HepG2 (cell line): ENCODE data around the gene ARRDC1. TPM values are rescaled to one million over a fixed set of nuclear protein-coding genes. Genes with fewer than 3 reads are reported as not detected.

Experiments used
- BRD4 ChIP-seq: sonication (generic); formaldehyde crosslinking; IDR thresholded peaks from 2 replicates; pipeline ENCODE4 v1.4.0; 2020; ENCODE audit warnings: missing genetic modification reagents
- CREBL2 ChIP-seq: sonication (generic); formaldehyde crosslinking; IDR thresholded peaks from 2 replicates; pipeline ENCODE4 v1.8.1; 2023; ENCODE audit warnings: missing genetic modification reagents, mild to moderate bottlenecking, borderline replicate concordance
- DBP ChIP-seq: sonication (generic); formaldehyde crosslinking; IDR thresholded peaks from 2 replicates; pipeline ENCODE4 v1.4.0; 2020; ENCODE audit warnings: missing genetic modification reagents; ENCODE audit errors: not compliant biosample characterization
- FOXP4 ChIP-seq: sonication (generic); formaldehyde crosslinking; IDR thresholded peaks from 2 replicates; pipeline ENCODE4 v1.4.0; 2020; ENCODE audit warnings: missing genetic modification reagents
- HNRNPUL1 ChIP-seq: fragments of 200-400 bp; formaldehyde crosslinking; IDR thresholded peaks from 2 replicates; pipeline ENCODE4 v1.6.1; 2017; ENCODE audit warnings: low read depth, mild to moderate bottlenecking, low read length, moderate library complexity
- IKZF5 ChIP-seq: IDR thresholded peaks from 2 replicates; pipeline ENCODE4 v1.6.1; 2018; ENCODE audit warnings: missing genetic modification reagents, mild to moderate bottlenecking, missing compliant biosample characterization
- NR3C1 ChIP-seq: sonication (generic); formaldehyde crosslinking; IDR thresholded peaks from 2 replicates; pipeline ENCODE4 v1.4.0; 2020; ENCODE audit warnings: missing genetic modification reagents
- SIN3B ChIP-seq: fragments of 150-350 bp; IDR thresholded peaks from 2 replicates; pipeline ENCODE4 v1.6.1; 2014; ENCODE audit warnings: low read length
- SP140L ChIP-seq: sonication (generic); formaldehyde crosslinking; IDR thresholded peaks from 2 replicates; pipeline ENCODE4 v1.4.0; 2020; ENCODE audit warnings: missing genetic modification reagents, borderline replicate concordance
- TBX2 ChIP-seq: sonication (generic); formaldehyde crosslinking; IDR thresholded peaks from 2 replicates; pipeline ENCODE4 v1.5.0; 2020; ENCODE audit warnings: missing genetic modification reagents, mild to moderate bottlenecking, borderline replicate concordance
- TBX3 ChIP-seq: fragments of 450-650 bp; IDR thresholded peaks from 2 replicates; pipeline ENCODE4 v1.6.1; 2017; ENCODE audit warnings: antibody characterized with exemption, mild to moderate bottlenecking, inconsistent platforms, borderline replicate concordance
- ZBTB7B ChIP-seq: sonication (generic); formaldehyde crosslinking; IDR thresholded peaks from 2 replicates; pipeline ENCODE4 v1.4.0; 2020; ENCODE audit warnings: missing genetic modification reagents
- ZFYVE20 ChIP-seq: sonication (generic); formaldehyde crosslinking; IDR thresholded peaks from 2 replicates; pipeline ENCODE4 v1.8.0; 2023; ENCODE audit warnings: low read depth, mild to moderate bottlenecking, moderate library complexity, missing genetic modification reagents, borderline replicate concordance
- ZNF329 ChIP-seq: sonication (generic); formaldehyde crosslinking; IDR thresholded peaks from 2 replicates; pipeline ENCODE4 v1.9.0; 2021; ENCODE audit warnings: low read depth, mild to moderate bottlenecking, missing genetic modification reagents
- ZNF335 ChIP-seq: sonication (generic); formaldehyde crosslinking; IDR thresholded peaks from 2 replicates; pipeline ENCODE4 v1.4.0; 2020; ENCODE audit warnings: missing genetic modification reagents
- ZNF34 ChIP-seq: sonication (generic); formaldehyde crosslinking; IDR thresholded peaks from 2 replicates; pipeline ENCODE4 v1.4.0; 2020; ENCODE audit warnings: mild to moderate bottlenecking, missing genetic modification reagents, borderline replicate concordance
- ZNF460 ChIP-seq: sonication (generic); formaldehyde crosslinking; IDR thresholded peaks from 2 replicates; pipeline ENCODE4 v1.5.1; 2020; ENCODE audit warnings: missing genetic modification reagents, mild to moderate bottlenecking, borderline replicate concordance
- ZNF557 ChIP-seq: sonication (generic); formaldehyde crosslinking; IDR thresholded peaks from 2 replicates; pipeline ENCODE4 v1.4.0; 2020; ENCODE audit warnings: missing genetic modification reagents
- ZNF75D ChIP-seq: sonication (generic); formaldehyde crosslinking; IDR thresholded peaks from 2 replicates; pipeline ENCODE4 v1.8.1; 2023; ENCODE audit warnings: missing genetic modification reagents, mild to moderate bottlenecking, borderline replicate concordance
- ZNF780A ChIP-seq: sonication (generic); formaldehyde crosslinking; IDR thresholded peaks from 2 replicates; pipeline ENCODE4 v1.8.0; 2022; ENCODE audit warnings: mild to moderate bottlenecking, missing genetic modification reagents, moderate library complexity
- ZNF790 ChIP-seq: sonication (generic); formaldehyde crosslinking; IDR thresholded peaks from 2 replicates; pipeline ENCODE4 v1.8.0; 2022; ENCODE audit warnings: missing genetic modification reagents, mild to moderate bottlenecking, borderline replicate concordance
- polyA plus RNA-seq, 8 experiments: library from polyadenylated mRNA; depleted of rRNA in 3 of 8; stranded (reverse) in 7 of 8; unstranded in 1 of 8; fragments of >200 nt; fragmentation: Illumina TruSeq in 4 of 8; extraction: Trizol in 4 of 8; gene quantifications; 2 replicates each; pipeline versions ENCODE4 v1.2.1 to v1.2.3, GENCODE V29; 2011 to 2016; ENCODE audit warnings: low read depth in 4 of 8, missing spikeins in 1 of 8, mixed read lengths in 1 of 8; ENCODE audit not compliant: insufficient read depth in 1 of 8
- total RNA-seq, 5 experiments: library from RNA; depleted of rRNA; stranded (reverse); fragments of >200 nt; fragmentation: Illumina TruSeq; extraction: Trizol; gene quantifications; 2 replicates each; pipeline ENCODE4 v1.2.3, GENCODE V29; 2016; ENCODE audit warnings: low read depth in 1 of 5
- TF ChIP-seq, protein P1 (sequence below): sonication (generic); formaldehyde crosslinking; conservative IDR thresholded peaks from 2 replicates; pipeline ENCODE4 v1.4.0; 2020; ENCODE audit warnings: missing genetic modification reagents

The ARRDC1 gene
- total and polyA plus RNA-seq, 2 of the 13 experiments (the other 11 are each of a cell fraction or from before 2014, with no cell fraction given): 21.7 to 44.4 TPM

- TF ChIP-seq TBX3 (no peak), ZFYVE20 (CRISPR knock-in tag) (0 out of 2 replicates have a peak, but pooled peaks have one; percentile 47), DBP (CRISPR knock-in tag) (peak; percentile 13), ZNF34 (CRISPR knock-in tag) (no peak), ZNF75D (CRISPR knock-in tag) (no peak), IKZF5 (no peak), ZNF329 (CRISPR knock-in tag) (no peak), ZBTB7B (CRISPR knock-in tag) (no peak), SP140L (CRISPR knock-in tag) (no peak), NR3C1 (no peak), ZNF557 (no peak), HNRNPUL1 (no peak), FOXP4 (CRISPR knock-in tag) (no peak), BRD4 (CRISPR knock-in tag) (0 out of 2 replicates have a peak, but pooled peaks have one; percentile 42), ZNF335 (CRISPR knock-in tag) (no peak), ZNF780A (CRISPR knock-in tag) (no peak), CREBL2 (peak; percentile 54; the same call in 1 of the 2 replicates), ZNF460 (CRISPR knock-in tag) (no peak), TBX2 (CRISPR knock-in tag) (peak; percentile 15; the same call in 1 of the 2 replicates), SIN3B (no peak), ZNF790 (CRISPR knock-in tag) (no peak; the same call in 1 of the 2 replicates)
- TF ChIP-seq, protein P1, sequence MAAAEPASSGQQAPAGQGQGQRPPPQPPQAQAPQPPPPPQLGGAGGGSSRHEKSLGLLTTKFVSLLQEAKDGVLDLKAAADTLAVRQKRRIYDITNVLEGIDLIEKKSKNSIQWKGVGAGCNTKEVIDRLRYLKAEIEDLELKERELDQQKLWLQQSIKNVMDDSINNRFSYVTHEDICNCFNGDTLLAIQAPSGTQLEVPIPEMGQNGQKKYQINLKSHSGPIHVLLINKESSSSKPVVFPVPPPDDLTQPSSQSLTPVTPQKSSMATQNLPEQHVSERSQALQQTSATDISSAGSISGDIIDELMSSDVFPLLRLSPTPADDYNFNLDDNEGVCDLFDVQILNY (CRISPR knock-in tag): no peak
Observed at GRCh38 chr9:137605121-137606004, at the start of gene ARRDC1 (continued).
